Central memory CD4-positive, alpha-beta T cell (primary cell): Measurements from ENCODE around the gene VN1R5.
"Not testable (repeated sequence)": the region's sequence is repeated elsewhere in the genome, so short reads cannot be mapped to it uniquely, and the experiment has no call there.

Experiments
- DNase-seq: peaks from one replicate; pipeline ENCODE4 v3.0.0; 2022
- total RNA-seq, 3 experiments: gene quantifications; one replicate each; lab custom pipeline; 2026; lab: John Stamatoyannopoulos, UW

Gene VN1R5
- total RNA-seq = 0 reads per million in 3 experiments

GRCh38 chr1:247255772-247256171 is at the start of gene VN1R5:
VN1R5 (plus strand) TSS chr1:247256072.
- not testable (repeated sequence) for DNase-seq

- no peak for DNase-seq
Observed at GRCh38 chr1:247209396-247209795, 46.5 kb upstream of the VN1R5 start.

- no peak for DNase-seq
Observed at GRCh38 chr1:247210062-247210375, 45.9 kb upstream of the VN1R5 start.

DNA sequence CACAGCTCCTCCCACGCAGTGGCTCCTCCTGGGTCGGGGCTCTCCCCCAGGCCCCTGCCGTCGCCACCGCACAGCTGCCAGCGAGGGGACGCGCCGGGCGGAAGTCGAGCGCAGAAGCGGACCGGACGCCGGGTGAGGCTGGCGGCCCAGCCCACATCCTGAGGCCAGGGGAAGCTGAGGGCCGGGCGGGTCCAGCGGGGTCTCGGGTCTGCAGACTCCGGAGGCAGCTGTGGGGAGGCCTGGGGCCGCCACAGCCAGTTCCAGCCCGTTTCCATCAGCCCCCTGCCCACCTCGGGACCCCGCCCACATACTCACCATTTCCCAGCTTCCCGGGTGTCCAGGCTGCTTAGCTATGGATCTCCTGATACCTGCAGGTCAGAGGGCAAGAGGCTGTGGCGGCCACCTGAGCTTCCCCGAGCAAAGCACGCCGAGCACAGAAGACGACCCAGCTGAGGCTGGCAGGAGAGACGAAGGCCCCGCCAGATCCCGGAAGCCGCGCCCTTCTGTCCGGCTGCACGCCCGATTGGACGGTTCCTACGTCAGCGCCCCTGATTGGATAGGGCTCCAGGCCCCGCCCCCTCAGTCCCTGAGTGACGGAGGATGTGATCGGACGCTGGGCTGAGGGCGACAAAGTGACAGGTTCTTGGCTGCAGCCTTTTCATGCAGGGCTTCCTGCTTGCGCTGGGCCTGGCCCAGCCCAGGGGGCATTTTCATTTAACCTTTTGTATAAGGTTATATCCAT is 45.3 kb upstream of the VN1R5 start:
- peak; percentile 91 for DNase-seq

DNA sequence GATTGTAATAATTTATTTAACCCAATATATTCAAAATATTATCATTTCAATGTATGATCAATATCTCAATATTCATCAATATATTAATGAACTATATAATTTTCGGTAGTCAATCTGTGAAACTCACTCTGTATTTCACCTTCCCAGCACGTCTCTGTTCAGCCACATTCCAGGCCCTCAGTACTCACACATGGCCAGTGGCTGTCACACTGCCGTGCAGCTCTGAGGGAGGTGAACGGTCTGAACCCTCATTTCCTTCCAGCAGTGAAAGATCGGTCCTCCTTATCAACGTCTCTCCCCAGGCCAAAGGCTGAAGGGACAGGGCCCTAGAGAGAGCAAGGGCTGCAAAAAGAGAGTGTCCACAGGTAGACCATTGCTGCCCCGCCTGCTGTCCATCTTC is 44.5 kb upstream of the VN1R5 start:
- DNase-seq = no peak

GRCh38 chr1:247212012-247212411 is 43.9 kb upstream of the VN1R5 start:
- no peak for DNase-seq

- DNase-seq = no peak
Observed at GRCh38 chr1:247212627-247213617, 43.0 kb upstream of the VN1R5 start.

DNA sequence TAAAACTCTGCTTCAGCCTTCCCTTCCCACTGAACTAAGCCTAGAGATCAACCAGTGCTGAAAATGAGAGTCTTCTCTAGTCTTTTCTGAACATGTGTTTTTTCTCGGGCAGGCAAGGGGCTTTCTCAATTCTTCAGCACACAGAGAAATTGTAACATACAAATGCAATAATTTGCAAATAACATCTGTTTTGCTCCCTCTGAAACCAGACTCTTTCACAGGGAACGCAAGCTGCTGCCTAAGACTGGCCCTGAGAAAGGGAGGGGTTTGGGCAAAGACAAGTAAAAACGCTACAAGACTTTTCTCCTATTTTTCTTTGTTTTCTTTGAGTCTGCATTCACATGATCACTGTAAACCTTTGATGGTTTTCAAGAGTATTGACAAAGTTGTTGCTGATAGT is 39.6 kb upstream of the VN1R5 start:
- no peak for DNase-seq

GRCh38 chr1:247218121-247218651 is 37.7 kb upstream of the VN1R5 start:
- DNase-seq = no peak

- DNase-seq = not testable (repeated sequence)
Observed at GRCh38 chr1:247220280-247220679, 35.6 kb upstream of the VN1R5 start.

- no peak for DNase-seq
Observed at GRCh38 chr1:247222840-247223239, 33.0 kb upstream of the VN1R5 start.

GRCh38 chr1:247224822-247225221 is 31.1 kb upstream of the VN1R5 start:
- no peak for DNase-seq

- DNase-seq = no peak
Observed at GRCh38 chr1:247228133-247228532, 27.7 kb upstream of the VN1R5 start.

DNA sequence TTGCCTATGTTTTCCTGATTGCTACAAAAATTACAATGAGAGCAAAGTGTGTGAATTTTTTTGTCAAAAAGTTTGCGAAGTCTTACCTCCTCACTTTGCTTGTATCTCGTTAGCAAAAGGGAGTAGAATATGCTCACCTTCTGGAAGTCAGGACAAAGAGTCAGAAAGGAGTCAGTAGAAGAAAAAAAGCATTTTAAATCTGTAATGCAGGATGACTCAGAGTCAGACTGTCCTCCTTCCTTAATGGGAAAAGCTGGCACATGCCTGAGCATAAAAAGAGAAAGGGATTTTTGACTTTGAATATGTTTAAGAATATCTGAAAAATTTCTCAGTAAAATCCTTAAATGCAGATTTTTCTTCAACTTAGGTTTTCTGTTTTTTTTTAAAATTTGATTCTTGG is 14.2 kb upstream of the VN1R5 start:
- no peak for DNase-seq

GRCh38 chr1:247243524-247244137 is 12.2 kb upstream of the VN1R5 start:
- DNase-seq = no peak

DNA sequence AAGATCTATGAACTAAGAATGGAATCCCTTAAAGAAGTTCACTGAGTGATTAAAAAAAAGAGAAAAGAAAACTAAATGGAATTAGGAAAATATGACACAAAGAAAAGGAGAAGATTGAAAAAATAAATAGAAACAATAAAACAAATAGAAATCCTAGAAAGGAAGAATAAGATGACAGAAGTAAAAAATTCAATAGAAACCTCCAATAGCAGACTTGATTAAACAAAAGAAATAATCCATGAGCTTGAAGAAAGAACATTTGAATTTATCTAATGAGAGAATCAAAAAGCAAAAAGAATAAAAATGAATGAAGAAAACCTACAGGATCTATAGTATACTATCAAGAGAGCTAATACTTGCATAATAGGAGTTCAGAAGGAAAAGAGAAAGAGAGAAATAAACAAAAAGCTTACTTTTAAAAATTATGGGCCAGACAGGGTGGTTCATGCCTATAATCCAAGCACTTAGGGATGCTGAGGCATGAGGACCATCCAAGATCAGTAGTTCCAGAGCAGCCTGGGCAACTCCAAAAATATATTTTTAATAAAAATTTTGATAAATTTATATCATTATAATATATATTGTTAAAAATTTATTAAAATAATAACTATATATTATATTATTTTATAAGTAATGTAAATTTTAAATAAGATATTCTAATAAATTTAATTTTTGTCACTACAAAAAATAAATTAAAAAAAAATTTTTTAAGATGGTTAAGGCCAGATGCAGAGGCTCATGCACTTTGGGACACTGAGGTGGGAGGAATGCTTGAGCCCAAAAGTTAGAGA is 9.4 kb upstream of the VN1R5 start:
- DNase-seq = no peak

- DNase-seq = no peak
Observed at GRCh38 chr1:247247568-247247967, 8.3 kb upstream of the VN1R5 start.

DNA sequence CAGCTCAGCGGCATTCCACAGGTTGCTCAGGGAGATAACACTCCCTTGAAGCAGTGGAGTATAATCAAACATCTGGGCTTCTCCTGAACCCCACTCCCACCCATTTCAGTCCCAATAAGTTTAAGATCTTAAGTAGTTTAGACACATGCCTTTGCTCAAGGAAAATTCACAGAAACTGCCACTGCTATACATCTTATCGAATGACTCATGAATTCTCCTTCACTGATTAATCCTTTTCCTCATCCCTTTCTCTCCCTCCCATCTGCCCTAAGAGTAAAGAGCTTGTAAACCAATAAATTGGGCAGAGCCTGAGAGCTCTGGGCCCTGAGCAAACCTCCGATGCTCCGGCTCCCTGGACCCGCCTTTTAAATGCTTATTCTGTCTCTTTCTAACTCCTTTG is 10.2 kb downstream of the VN1R5 start:
- no peak for DNase-seq

DNA sequence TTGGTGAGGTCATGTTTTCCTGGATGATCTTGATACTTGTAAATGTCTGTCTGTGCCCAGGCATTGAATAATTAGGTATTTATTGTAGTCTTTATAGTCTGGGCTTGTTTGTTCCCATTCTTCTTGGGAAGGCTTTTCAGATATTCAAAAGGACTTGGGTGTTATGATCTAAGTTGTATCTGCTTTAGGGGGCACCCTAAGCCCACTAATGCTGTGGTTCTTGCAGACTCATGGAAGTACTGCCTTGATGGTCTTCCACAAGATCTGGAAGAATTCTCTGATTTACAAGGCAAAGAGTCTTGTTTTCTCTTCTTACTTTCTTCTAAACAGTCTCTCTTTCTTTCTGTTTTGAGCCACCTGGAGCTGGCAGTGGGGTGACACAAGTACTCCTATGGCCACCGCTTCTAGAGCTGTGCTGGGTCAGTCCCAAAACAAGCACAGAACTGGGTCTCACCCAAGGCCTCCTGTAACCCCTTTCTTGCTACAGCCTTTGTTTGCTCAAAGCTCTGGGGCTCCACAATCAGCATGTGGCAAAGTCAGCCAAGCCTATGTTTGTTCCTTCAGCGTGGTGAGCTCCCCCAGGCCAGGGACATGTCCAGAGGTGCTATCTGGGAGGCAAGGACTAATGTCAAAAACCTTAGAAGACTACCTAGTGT is 12.6 kb downstream of the VN1R5 start:
- no peak for DNase-seq

GRCh38 chr1:247269133-247269532 is 13.3 kb downstream of the VN1R5 start:
- DNase-seq = no peak

- no peak for DNase-seq
Observed at GRCh38 chr1:247270003-247270402, 14.1 kb downstream of the VN1R5 start.

DNA sequence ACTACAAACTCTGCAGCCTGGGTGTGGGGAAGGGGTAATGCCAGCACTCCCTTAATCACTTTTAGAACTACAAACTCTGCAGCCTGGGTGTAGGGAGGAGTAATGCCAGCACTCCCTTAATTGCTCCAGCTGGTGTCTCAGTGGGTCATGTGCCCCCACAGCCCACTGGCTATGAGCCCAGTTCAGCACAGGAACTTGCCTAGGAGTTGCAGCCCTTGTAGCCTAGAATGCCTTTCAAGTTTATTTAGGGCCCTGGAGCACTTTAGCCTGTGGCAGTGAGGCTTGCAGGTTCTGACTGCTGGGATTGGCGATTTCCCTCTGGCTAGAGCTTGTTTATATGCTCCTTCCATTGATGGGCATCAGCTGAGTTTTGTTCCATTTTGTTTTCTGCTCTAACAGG is 17.1 kb downstream of the VN1R5 start:
- DNase-seq = no peak
